ENCODE measurements around the gene NRAP. TPM values are rescaled to one million over a fixed set of nuclear protein-coding genes. Genes with fewer than 3 reads are reported as not detected.

Gene NRAP
- total and polyA plus RNA-seq, 2 of the 8 experiments (the other 6 are each of a cell fraction or from before 2014, with no cell fraction given): not detected

DNA sequence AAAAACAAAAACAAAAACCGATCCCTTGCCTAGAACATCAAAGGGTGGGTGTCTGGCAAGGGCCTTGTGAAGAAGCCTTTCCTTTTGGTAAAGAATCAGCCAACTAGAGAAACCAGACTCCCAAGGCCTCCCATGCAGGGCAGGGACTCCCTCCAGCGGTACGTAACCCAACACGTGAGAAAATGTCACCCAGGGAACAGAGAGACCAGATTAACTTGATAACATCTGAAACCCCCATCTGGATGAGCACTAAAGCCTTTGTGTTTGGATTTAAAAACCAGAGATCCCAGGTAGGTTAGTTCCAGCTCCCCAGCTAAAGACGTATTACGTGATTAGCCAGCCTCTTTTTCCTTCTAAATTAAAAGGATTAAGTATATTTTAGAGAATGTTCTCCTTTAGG, 114.0 kb downstream of the NRAP start:
- Histone ChIP-seq H3K79me2 (ENCODE audit: control insufficient read depth in 1 of 2, insufficient read depth in 2 of 2, low read length in 2 of 2) (no peaks in the 10 kb centered on the region), H3K18ac (ENCODE audit: extremely low read depth, low read length) (no peak overlapping the region), H3K23me2 (ENCODE audit: low read depth, low read length) (no peaks in the 10 kb centered on the region), H3K4me3 (ENCODE audit: extremely low read depth in 1 of 4, insufficient read depth in 2 of 4, low read depth in 3 of 4, low read length in 4 of 4) (no peak overlapping the region), H3K79me1 (ENCODE audit: low read depth, low read length) (no peaks in the 10 kb centered on the region), H4K91ac (replicated peaks; ENCODE audit: insufficient read length, low read length) (no peak overlapping the region), H3K4me2 (ENCODE audit: insufficient read depth in 1 of 2, low read depth in 2 of 2, low read length in 2 of 2) (no peak overlapping the region), H3K27me3 (replicated peaks in 1 of 4; ENCODE audit: control insufficient read depth in 3 of 4, extremely low read depth in 1 of 4, insufficient read depth in 3 of 4, low read length in 3 of 4) (peaks cover 21 to 41% (median 35%) of the 10 kb centered on the region in 4 experiments), H3K14ac (ENCODE audit: insufficient read length) (no peak overlapping the region), H4K5ac (ENCODE audit: insufficient read length, low read depth, low read length) (no peak overlapping the region), H3K9me3 (ENCODE audit: insufficient read depth in 2 of 2, low read depth in 1 of 2, low read length in 1 of 2) (no peaks in the 10 kb centered on the region), H3K4ac (replicated peaks; ENCODE audit: insufficient read length, low read depth, low read length) (no peak overlapping the region), H2BK15ac (ENCODE audit: low read length) (no peak overlapping the region), H3K23ac (ENCODE audit: insufficient read length) (no peak overlapping the region), H2AK5ac (ENCODE audit: low read depth, low read length) (no peak overlapping the region), H2BK12ac (ENCODE audit: low read depth, low read length) (no peak overlapping the region), H3K9ac (replicated peaks in 1 of 4; ENCODE audit: extremely low read depth in 1 of 4, low read depth in 3 of 4, low read length in 3 of 4) (no peak overlapping the region), H2BK20ac (ENCODE audit: low read length) (no peak overlapping the region), H3K27ac (ENCODE audit: low read depth, low read length) (no peak overlapping the region), H3K56ac (replicated peaks; ENCODE audit: insufficient read length, low read depth, low read length) (no peak overlapping the region), H2BK120ac (replicated peaks; ENCODE audit: low read depth, low read length) (no peak overlapping the region), H3K4me1 (replicated peaks in 1 of 4; ENCODE audit: control insufficient read depth in 3 of 4, insufficient read depth in 4 of 4, low read length in 3 of 4) (no peaks in the 10 kb centered on the region; a peak in 1 of 7 replicates), H4K8ac (ENCODE audit: extremely low read depth, insufficient read depth, low read length) (no peak overlapping the region), H2BK5ac (ENCODE audit: low read depth, low read length) (no peak overlapping the region), H4K20me1 (replicated peaks in 1 of 2; ENCODE audit: control insufficient read depth in 1 of 2, insufficient read depth in 2 of 2, low read length in 2 of 2) (peaks cover 0 to 2% of the 10 kb centered on the region in 2 experiments), H2AFZ (ENCODE audit: low read length) (no peak overlapping the region), H3K36me3 (ENCODE audit: control insufficient read depth in 2 of 4, insufficient read depth in 4 of 4, low read length in 3 of 4) (no peaks in the 10 kb centered on the region)
- FAIRE-seq: no peak
- ChIA-PET POLR2A (ENCODE audit: partially characterized antibody) (no interaction called here), CTCF (ENCODE audit: partially characterized antibody) (interaction anchor here (1.3 kb wide), 1 partner anchor 8 kb away, joined by 3 read pairs; no protein-coding TSS in a partner anchor)
- DNase-seq (ENCODE audit: low read depth in 1 of 2, low spot score in 2 of 2): no peak
- WGBS, 2 experiments (ENCODE audit: extremely low coverage in 1 of 2, insufficient coverage in 1 of 2, insufficient read length in 1 of 2, insufficient replicate concordance in 2 of 2, low coverage in 1 of 2, low lambda C conversion rate in 2 of 2, missing lambda C conversion rate in 1 of 2): 73% methylated on average over 6 of the region's 6 CpGs; no CpG with 5 or more reads in 1 of the 2 experiments
- TF ChIP-seq POU5F1 (IDR thresholded peaks at IDR 0.05; ENCODE audit: low read depth, low read length) (no peak), TEAD4 (IDR thresholded peaks at IDR 0.05; ENCODE audit: low read depth, low read length) (no peak), POLR2A (IDR thresholded peaks at IDR 0.05; ENCODE audit: control extremely low read depth in 1 of 2, low read depth in 2 of 2, low read length in 2 of 2) (no peak), SIRT6 (IDR thresholded peaks at IDR 0.05; ENCODE audit: low read length) (no peak), GABPA (IDR thresholded peaks at IDR 0.05; ENCODE audit: borderline replicate concordance, insufficient read depth, low read length) (no peak), YY1 (IDR thresholded peaks at IDR 0.05; ENCODE audit: low read depth, low read length) (no peak), CBX8 (IDR thresholded peaks at IDR 0.05; ENCODE audit: borderline replicate concordance, low read depth, low read length) (no peak), KDM4A (IDR thresholded peaks at IDR 0.05; ENCODE audit: low read depth, low read length, severe bottlenecking) (no peak), NRF1 (IDR thresholded peaks at IDR 0.05; ENCODE audit: low read depth, low read length) (no peak), EP300 (IDR thresholded peaks at IDR 0.05; ENCODE audit: borderline replicate concordance in 1 of 2, low read depth in 2 of 2, low read length in 2 of 2) (no peak), GTF2F1 (IDR thresholded peaks at IDR 0.05; ENCODE audit: borderline replicate concordance, low read depth, low read length) (no peak), RFX5 (IDR thresholded peaks at IDR 0.05; ENCODE audit: borderline replicate concordance, low read depth, low read length) (no peak), KDM5A (IDR thresholded peaks at IDR 0.05; ENCODE audit: low read length) (no peak), JUND (IDR thresholded peaks at IDR 0.05; ENCODE audit: low read length) (no peak)
- TF ChIP-seq, protein P1, sequence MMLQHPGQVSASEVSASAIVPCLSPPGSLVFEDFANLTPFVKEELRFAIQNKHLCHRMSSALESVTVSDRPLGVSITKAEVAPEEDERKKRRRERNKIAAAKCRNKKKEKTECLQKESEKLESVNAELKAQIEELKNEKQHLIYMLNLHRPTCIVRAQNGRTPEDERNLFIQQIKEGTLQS (IDR thresholded peaks at IDR 0.05; ENCODE audit: insufficient read depth, low read depth, low read length): no peak
